ENCODE measurements around the gene TMEM25.
A peak's percentile ranks its signal among the peaks of the same experiment; 100 is the strongest.
"Not testable (repeated sequence)": the region's sequence is repeated elsewhere in the genome, so short reads cannot be mapped to it uniquely, and the experiment has no call there.

TMEM25 gene

DNA sequence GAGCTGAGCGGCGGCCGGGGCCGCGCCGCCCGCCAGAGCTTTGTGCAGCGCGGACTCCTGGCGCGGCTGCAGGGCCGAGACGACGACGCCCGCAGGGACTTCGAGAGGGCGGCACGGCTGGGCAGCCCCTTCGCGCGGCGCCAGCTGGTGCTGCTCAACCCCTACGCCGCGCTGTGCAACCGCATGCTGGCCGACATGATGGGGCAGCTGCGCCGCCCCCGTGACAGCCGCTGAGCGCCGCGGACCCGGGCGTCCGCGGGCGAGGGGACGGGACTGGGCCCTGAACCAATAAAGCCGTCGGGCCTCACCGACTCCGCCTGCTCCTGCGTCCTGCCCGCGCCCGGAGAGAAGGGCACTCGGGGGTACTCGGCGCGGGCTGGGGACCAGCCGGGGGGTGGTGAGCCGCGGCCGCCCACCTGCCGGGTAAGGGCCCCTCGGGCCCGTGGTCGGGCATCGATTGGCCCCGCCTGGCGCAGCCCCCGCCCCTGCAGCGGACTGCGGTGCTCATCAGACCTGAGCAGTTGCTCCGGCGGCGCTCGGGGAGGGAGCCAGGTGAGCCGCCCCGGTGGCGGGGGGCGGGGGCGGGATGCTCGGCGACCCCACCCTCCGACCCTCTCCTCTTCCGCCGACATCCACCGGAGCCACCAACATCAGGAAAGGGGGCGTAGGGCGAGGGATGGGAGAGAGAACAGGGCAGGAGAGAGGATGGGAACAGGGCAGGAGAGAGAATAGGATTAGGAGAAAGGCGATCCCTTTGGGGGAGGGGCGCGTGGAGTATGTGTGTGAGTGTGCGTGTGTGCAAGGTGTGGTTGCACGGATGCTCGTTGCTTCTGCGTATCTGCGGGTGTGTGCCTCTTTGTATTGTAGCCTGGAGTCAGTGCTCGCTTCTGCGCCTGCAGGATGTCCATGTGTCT is at the start of gene TMEM25:
Gene TMEM25, plus strand, starts transcription at position 510 of the 914 bp plus-strand sequence. CDS start 610 bp downstream, outside the sequence.
- in situ Hi-C loops (cut with HindIII; ENCODE audit: low sequenced_read_pairs): no loop called here
- H3K4me3 ChIP-seq (ENCODE audit: low read depth, low read length): peak within 1 kb of the TSS; percentile 79
- TF ChIP-seq, protein P1, sequence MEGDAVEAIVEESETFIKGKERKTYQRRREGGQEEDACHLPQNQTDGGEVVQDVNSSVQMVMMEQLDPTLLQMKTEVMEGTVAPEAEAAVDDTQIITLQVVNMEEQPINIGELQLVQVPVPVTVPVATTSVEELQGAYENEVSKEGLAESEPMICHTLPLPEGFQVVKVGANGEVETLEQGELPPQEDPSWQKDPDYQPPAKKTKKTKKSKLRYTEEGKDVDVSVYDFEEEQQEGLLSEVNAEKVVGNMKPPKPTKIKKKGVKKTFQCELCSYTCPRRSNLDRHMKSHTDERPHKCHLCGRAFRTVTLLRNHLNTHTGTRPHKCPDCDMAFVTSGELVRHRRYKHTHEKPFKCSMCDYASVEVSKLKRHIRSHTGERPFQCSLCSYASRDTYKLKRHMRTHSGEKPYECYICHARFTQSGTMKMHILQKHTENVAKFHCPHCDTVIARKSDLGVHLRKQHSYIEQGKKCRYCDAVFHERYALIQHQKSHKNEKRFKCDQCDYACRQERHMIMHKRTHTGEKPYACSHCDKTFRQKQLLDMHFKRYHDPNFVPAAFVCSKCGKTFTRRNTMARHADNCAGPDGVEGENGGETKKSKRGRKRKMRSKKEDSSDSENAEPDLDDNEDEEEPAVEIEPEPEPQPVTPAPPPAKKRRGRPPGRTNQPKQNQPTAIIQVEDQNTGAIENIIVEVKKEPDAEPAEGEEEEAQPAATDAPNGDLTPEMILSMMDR (IDR thresholded peaks at IDR 0.05; ENCODE audit: low read depth, low read length): no peak
- peak; percentile 61 for DNase-seq (ENCODE audit: low read depth, low spot score)

DNA sequence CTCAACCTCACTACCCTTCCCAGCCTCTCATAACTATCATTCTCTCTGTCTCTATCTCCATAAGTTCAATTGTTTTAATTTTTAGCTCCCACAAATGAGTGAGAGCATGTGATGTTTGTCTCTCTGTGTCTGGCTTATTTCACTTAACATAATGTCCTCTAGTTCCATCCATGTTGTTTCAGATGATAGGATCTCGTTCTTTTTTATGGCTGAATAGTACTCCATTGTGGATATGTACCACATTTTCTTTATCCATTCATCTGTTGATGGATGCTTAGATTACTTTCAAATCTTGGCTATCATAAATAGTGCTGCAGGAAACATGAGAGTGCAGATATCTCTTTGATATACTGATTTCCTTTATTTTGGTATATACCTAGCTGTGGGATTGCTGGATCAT is 49.8 kb upstream of the TMEM25 start:
- in situ Hi-C loops (cut with HindIII; ENCODE audit: low sequenced_read_pairs); H3K4me3 ChIP-seq (ENCODE audit: low read depth, low read length); DNase-seq (ENCODE audit: low read depth, low spot score): not testable (repeated sequence)

DNA sequence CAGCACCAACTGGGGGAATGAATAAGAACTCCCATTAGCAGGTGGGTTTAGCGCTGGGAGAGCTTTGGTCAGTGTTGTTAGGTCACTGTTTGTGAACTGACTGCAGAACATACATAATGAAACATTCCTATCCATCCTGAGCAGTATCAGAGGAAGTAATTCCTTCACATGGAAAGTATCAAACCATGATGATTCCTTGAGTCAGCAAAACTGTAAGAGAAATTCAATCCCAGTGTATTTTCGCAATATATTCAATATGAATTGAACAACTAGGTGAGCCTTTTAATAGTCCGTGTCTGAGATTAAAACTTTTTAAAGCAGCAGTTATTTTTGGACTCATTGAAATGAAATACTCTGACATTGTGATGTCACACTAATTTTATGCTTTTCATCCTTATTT is 46.6 kb upstream of the TMEM25 start:
- TF ChIP-seq, protein P1 (IDR thresholded peaks at IDR 0.05; ENCODE audit: low read depth, low read length): no peak
- no peak overlapping the region for H3K4me3 ChIP-seq (ENCODE audit: low read depth, low read length)
- in situ Hi-C loops (cut with HindIII; ENCODE audit: low sequenced_read_pairs): no loop called here
- no peak for DNase-seq (ENCODE audit: low read depth, low spot score)

DNA sequence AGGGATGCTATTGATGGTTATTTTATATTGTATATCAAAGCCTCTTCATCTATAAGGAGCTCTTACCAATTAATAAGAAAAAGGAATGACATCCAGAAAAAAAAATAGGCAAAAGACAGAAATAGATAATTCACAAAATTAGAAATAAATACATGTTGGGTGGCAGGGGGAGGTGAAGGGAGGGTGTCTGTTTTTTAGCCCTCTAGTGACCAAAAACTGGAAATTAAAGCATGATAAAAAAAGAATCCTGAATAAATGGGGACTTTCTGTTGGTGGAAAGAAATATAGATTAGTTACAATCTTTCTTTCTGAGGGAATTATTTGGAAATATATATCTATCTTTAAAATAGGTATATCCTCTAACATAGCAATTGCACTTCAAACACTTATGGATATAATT is 45.7 kb upstream of the TMEM25 start:
- no peak overlapping the region for H3K4me3 ChIP-seq (ENCODE audit: low read depth, low read length)
- in situ Hi-C loops (cut with HindIII; ENCODE audit: low sequenced_read_pairs): no loop called here
- DNase-seq (ENCODE audit: low read depth, low spot score): no peak
- TF ChIP-seq, protein P1 (IDR thresholded peaks at IDR 0.05; ENCODE audit: low read depth, low read length): no peak

DNA sequence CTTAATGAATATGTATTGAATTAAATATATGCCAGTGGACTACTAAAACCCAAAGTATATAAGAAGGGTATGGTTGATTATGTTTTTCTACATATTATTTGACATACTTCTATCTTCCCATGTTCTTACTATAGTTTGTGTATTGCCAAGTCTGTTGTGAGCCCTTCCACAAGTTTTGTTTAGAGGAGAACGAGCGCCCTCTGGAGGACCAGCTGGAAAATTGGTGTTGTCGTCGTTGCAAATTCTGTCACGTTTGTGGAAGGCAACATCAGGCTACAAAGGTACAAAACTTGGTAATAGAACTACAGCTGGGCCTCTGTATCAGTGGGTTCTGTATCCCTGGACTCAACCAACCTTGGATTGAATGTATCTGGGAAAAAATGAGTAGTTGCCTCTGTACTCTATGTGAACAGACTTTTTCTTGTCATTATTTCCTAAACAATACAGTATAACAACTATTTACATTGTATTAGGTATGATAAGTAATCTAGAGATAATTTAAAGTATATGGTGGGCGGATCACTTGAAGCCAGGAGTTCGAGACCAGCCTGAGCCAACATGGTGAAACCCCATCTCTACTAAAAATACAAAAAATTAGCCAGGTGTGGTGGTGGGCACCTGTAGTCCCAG is 42.4 kb upstream of the TMEM25 start:
- H3K4me3 ChIP-seq (ENCODE audit: low read depth, low read length): no peak overlapping the region
- in situ Hi-C loops (cut with HindIII; ENCODE audit: low sequenced_read_pairs): no loop called here
- TF ChIP-seq, protein P1 (IDR thresholded peaks at IDR 0.05; ENCODE audit: low read depth, low read length): peak; percentile 80
- peak; percentile 76 for DNase-seq (ENCODE audit: low read depth, low spot score)

DNA sequence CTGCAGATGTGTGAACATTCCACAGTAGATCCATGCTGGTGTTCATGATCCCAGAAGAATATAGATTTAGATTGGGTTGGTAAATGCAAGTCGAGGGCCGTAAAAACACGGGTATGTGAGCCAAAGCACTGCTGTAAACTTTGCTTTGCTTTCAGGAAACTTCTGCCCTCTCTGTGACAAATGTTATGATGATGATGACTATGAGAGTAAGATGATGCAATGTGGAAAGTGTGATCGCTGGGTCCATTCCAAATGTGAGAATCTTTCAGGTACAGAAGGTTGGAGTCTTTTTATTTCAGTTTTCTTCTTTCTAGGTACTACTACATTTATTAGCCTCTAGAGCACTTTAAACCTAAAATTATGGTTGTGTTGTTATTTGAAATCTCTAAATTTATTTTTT is 40.0 kb upstream of the TMEM25 start:
- H3K4me3 ChIP-seq (ENCODE audit: low read depth, low read length): no peak overlapping the region
- in situ Hi-C loops (cut with HindIII; ENCODE audit: low sequenced_read_pairs): no loop called here
- no peak for DNase-seq (ENCODE audit: low read depth, low spot score)
- TF ChIP-seq, protein P1 (IDR thresholded peaks at IDR 0.05; ENCODE audit: low read depth, low read length): no peak

DNA sequence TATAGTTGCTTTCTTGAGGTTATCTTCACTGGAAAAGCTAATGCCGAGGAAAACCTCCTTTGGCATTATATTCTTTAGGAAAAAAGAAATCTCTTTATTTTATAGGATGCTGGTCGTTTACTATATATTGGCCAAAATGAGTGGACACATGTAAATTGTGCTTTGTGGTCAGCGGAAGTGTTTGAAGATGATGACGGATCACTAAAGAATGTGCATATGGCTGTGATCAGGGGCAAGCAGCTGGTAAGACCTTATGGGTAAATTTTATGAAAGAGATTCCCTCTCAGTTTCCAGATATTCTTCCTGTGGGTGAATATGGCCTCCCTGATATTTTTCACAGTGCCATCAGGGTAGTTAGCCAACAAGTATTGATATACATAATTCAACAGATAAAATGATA is 33.2 kb upstream of the TMEM25 start:
- in situ Hi-C loops (cut with HindIII; ENCODE audit: low sequenced_read_pairs): no loop called here
- TF ChIP-seq, protein P1 (IDR thresholded peaks at IDR 0.05; ENCODE audit: low read depth, low read length): no peak
- peak; percentile 62 for DNase-seq (ENCODE audit: low read depth, low spot score)
- H3K4me3 ChIP-seq (ENCODE audit: low read depth, low read length): no peak overlapping the region
